Muscle of back (tissue), 11 donors: Measurements from ENCODE around the gene ARFRP1. TPM values are rescaled to one million over a fixed set of nuclear protein-coding genes. Genes with fewer than 3 reads are reported as not detected.
A peak's percentile ranks its signal among the peaks of the same experiment; 100 is the strongest.

Experiments
- DNase-seq, 3 donors: peaks; one replicate each; pipeline versions ENCODE4 v3.0.0 to v3.0.0-alpha.2; 2013
- polyA plus RNA-seq, 10 donors: library from polyadenylated mRNA; unstranded; fragments of 120-200 nt; gene quantifications; one replicate each; pipeline ENCODE4 v1.2.1, GENCODE V29; 2013; ENCODE audit not compliant: insufficient read length in 10 of 10

The ARFRP1 gene
- polyA plus RNA-seq, 10 donors: 20.1 to 28.2 (median 25.6) TPM

DNA sequence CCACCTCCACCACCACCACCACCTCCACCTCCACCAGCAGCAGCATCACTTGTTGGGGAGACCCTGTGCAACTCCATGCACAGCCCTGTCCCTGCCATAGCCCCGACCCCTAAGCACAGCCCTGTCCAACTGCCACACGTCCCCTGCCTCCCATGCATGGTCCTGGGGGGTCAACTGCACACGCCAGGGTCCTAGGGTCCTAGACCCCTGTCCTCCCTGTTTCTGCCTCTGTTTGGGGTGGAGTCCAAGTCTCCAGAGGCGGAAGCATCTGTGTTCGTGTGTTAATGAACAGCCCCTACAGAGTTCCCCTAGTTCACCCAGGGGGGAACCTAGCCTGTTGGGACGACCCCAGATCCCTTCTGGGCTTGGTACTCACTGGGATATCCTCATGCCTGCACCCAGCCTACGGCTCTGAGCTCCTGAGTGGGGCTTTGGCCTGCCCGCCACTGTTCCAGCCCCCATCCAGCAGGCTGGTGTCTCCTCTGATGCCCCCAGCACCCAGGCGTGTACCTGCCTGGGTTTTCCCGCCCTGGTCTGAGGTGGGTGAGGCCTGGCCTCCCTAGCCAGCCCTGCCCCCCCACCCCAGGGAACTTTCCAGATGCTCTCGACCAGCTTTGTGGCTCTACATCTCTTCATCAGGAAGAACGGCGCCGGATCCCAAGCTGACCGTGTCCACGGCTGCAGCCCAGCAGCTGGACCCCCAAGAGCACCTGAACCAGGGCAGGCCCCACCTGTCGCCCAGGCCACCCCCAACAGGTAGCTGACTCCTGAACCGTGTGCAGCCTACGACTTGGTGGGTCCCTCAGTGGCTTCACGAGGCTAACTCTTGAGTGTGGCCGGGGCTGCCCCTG, 13.8 kb downstream of the ARFRP1 start:
- DNase-seq: peak in 1 of 3 donors; percentile 40

DNA sequence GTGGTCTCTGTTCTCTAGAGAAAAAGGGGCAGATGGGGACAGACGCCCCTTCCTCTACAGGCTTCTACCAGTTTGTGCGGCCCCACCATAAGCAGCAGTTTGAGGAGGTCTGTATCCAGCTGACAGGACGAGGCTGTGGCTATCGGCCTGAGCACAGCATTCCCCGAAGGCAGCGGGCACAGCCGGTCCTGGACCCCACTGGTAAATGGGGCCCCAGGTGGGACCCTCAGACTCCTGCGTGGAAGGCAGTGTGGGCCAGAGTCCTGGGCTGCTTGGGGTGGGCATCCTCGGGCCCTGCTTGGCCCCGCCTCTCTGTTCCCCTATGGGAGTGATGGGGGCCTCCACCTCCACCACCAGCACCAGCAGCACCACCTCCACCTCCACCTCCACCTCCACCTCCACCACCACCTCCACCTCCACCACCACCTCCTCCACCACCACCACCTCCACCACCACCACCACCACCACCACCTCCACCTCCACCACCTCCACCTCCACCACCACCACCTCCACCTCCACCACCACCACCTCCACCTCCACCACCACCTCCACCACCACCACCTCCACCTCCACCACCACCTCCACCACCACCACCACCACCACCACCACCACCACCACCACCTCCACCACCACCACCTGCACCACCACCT, 14.6 kb downstream of the ARFRP1 start:
- peak in 1 of 3 donors; percentile 59 for DNase-seq

DNA sequence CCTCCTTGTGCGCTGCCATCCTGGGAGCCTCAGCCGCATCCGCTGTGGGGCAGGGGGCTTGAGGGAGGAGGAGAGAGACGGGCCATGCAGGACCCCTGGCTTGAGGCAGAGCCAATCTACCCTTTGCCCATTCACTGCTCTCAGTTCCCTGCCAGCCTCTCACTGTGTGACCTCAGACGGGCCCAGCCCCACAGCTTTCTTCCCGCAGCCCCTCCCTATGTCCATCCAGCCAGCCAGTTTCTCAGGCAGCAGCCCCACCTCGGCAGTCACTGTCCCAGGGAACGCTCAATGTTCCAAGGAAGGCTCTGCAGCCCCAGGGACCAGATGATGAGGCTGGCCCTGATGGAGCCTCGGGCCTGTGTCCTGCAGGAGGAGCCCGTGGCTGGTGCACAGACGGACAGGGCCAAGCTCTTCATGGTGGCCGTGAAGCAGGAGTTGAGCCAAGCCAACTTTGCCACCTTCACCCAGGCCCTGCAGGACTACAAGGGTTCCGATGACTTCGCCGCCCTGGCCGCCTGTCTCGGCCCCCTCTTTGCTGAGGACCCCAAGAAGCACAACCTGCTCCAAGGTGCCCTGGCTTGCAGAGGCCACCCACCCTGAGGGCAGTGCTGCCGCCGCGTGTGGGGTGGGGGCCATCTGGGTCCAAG, 15.2 kb downstream of the ARFRP1 start:
- DNase-seq: peak in 1 of 3 donors; percentile 63

DNA sequence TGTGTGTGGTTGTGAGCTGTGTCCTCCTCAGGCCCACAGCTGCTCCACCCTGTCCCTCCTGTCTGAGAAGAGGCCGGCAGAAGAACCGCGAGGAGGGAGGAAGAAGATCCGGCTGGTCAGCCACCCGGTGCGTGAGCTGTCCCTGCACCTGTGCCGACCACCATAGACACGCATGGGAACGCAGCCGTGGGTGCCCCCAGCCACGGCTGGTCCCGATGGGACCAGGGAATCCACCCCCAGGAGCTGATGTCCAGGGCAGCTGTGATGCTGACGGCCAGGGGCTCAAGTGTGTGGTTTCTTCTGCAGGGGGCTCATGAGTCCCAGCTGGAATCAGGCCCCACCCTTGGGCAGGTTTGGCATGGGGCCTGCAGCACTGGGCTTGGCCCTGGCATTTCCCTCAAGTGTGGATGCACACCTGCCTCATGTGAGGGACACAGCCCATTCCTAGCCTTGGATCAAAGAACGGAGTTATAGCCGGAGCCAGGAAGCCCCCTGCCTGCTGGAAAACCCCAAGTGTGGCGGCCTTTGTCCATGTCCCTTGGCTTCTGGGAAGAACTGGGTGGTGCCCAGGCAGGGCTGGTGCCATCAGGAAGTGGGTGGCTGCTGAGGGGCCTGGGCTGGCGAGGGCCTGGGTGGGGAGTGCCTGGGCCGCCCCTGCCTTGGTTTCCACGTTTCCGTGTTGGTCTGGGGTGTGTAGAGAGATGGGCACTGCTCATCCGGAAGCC, 15.9 kb downstream of the ARFRP1 start:
- DNase-seq: peak in 1 of 3 donors; percentile 37

DNA sequence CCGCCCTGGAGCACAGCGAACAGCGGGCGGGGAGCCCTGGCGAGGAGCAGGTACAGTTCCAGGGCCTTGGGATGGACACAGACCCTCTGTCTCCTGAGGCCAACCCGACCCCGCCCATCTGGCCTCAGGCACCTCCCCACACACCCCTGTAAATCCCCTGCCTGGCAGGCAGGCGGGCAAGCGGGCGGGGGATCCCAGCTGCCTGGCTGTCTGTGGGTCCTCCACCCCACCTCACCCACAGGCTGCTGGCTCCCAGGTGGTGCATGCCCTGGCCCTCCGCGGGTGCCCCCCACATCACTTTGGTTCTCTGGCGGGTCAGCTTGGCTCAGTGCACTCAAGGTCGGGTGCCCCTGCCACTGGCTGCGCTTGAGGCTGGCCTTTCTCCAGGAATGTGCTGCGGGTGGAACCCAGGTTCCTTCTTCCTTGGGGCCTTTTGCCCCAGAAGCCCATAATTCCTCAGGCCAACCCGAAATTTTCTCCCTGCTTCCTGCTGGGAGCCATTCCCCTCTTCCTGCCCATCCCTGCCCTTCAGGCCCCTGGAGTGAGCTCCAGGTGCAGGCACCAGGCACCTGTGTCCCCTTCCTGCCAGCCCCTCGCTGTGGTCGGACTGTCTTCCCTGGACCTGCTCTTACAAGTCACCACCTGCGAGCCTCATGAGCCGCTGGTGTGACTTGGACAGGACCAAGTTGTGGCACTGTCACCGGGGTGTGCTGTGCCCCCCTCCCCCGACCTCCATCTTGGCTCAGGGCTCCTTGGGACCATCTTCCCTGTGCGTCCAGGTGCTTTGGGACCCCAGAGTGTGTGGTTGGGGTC, 16.7 kb downstream of the ARFRP1 start:
- peak in 1 of 3 donors; percentile 32 for DNase-seq

DNA sequence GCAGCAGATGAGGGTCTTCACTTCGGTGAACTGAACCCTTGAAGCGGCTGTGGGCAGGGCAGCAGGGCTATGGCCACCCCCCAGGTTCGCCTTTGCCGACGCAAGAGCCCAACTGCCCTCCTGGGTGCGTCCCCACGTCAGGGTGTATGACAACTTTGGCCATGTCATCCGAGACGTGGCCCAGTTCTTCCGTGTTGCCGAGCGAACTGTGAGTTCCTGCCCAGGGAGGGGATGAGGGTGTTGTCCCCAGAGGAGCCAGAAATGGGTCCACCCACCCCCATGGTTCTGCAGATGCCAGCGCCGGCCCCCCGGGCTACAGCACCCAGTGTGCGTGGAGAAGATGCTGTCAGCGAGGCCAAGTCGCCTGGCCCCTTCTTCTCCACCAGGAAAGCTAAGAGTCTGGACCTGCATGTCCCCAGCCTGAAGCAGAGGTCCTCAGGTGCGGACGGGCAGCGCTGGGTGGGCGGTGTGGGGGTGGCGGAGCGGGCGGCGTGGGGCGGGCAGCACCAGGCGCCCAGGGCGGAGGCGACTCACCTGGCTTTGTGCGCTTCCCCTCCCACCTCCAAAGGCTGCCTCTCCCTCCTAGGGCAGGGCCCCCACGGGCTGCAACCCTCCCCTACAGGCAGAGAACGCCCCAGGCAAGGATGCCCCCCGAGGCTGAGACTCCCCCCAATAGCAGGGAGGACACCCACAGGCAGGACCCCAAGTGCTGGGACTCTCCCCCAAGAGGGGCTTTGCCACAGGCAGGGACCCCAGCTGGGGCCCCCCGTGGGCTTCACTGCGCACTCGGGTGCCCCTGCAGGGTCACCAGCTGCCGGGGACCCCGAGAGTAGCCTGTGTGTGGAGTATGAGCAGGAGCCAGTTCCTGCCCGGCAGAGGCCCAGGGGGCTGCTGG, 17.5 kb downstream of the ARFRP1 start:
- no peak for DNase-seq

DNA sequence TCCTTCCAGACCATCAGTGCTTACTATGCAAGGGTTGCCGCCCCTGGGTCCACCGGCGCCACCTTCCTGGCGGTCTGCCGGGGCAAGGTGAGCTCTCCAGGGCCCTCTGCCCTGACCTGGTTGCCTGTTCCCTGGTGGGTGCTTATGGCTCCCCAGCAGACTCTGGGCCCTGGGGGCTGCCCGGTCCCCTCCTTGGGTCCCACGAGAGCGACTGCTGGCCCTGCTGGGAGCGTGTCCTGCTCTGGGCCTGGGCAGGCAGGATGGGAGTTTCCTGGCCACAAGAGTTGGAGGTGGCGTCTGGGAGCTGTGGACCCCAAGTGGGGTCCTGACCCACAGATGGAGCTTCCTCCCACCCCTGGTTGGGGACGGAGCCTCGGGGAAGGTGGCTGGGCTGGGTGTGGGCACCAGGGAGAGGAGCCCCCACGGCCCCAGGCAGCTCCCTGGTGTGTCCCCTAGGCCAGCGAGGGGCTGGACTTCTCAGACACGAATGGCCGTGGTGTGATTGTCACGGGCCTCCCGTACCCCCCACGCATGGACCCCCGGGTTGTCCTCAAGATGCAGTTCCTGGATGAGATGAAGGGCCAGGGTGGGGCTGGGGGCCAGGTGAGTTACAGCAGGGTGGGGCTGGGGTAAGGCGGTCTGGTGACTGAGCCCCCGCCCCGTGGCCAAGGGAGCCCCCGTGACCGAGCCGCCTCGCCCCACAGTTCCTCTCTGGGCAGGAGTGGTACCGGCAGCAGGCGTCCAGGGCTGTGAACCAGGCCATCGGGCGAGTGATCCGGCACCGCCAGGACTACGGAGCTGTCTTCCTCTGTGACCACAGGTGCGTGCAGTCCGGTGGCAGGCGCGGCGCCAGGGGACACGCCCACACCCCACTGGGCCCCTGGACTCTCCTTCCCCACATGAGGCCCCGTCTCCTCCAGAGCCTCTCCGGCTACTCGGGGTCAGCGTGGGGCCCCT, 18.5 kb downstream of the ARFRP1 start:
- DNase-seq: no peak

DNA sequence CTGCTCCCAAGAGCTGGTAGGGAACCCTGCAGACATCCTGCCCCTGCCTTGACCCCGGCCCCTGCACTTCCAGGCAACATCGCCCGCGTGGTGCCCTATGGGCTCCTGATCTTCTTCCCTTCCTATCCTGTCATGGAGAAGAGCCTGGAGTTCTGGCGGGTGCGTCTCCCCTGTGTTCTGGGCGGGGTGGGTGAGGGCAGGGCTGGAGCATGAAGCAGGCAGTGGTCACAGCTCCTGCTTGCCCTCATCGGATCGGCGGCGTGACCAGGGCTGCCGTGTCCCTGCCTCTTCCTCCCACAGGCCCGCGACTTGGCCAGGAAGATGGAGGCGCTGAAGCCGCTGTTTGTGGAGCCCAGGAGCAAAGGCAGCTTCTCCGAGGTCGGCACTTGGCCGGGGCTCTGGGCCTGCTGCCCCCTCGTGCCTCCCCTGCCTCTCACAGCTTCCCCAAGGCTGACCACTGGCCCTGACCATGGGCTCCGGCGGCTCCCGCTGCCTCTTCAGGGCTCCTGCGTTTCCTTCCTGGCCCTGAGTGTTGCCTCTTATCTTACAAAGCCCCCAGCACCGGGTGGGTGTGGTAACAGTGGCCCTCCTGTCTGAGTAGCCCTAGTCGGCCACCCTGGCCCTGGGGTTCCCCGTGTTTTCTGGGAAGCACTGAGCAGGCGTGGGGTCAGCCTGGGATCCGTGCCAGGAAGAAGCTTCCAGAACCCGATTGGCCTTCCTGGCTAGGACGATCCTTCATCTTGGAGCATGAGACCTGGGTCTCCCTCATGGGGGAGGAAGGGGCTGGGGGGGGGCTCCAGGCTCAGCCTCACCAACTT, 19.3 kb downstream of the ARFRP1 start:
- no peak for DNase-seq

DNA sequence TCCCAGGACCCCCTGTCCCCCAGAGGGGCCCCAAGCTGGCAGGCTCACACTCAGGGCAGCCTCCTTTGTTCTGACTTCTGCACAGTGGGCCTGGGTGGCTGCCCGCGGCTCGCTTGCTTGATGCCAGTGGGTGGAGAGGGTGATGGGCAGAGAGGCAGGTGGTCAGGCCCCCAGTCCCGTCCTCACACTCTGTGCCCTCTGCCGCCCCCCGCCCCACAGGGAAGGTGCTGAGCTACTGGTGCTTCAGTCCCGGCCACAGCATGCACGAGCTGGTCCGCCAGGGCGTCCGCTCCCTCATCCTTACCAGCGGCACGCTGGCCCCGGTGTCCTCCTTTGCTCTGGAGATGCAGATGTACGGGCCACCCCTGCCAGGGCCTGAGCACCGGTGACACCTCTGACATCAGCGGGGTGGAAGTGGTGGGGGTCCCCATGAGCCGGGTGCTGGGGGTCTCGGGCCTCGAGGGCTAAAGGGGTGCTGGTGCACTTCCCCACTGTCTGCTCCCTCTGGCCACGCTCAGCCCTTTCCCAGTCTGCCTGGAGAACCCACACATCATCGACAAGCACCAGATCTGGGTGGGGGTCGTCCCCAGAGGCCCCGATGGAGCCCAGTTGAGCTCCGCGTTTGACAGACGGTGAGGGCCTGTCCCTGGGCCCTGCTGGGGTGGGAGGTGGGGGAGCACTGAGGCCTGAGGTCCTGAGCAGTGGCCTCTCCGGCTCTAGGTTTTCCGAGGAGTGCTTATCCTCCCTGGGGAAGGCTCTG, 20.2 kb downstream of the ARFRP1 start:
- DNase-seq: no peak

DNA sequence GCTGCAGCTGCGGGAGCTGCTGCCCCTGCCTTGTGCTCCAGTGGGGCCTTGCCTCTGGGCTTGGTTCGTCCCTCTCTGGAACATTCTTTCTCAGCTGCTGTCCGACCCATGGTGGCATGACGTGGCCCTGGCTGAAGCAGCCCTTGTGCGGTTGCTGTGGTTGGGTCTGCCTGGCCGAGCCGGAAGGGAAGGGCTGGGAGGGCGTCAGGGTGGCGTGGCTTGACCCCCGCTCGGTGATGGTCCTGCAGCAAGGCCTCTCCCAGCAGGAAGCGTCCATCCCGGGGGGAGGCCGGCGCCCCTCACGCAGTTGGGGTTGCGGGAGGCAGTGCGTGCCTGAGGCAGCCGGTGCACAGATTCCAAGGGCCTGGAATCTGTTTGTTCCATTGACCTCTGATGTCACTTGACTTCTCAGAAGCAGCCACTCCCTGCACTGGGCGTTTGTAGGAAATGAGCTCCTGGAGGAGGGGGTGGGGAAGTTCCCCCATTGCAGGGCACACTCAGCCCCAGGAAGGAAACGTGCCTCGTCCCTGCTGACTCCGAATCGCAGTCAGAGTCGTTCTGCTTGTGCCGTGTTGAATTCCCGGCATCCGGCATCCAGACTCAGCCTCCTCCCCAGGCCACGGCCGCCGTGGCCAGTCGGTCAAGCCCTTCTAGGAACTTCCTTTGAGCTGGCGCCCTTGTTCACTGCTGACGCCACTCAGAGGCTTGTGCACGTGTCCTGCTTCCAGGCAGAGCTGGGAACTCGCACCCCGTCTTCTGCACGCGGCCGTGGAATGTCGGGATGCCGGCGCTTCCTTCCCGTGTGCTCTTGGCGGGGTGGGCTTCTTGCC, 21.1 kb downstream of the ARFRP1 start:
- DNase-seq: peak; percentile 50 to 85 (median 76)

DNA sequence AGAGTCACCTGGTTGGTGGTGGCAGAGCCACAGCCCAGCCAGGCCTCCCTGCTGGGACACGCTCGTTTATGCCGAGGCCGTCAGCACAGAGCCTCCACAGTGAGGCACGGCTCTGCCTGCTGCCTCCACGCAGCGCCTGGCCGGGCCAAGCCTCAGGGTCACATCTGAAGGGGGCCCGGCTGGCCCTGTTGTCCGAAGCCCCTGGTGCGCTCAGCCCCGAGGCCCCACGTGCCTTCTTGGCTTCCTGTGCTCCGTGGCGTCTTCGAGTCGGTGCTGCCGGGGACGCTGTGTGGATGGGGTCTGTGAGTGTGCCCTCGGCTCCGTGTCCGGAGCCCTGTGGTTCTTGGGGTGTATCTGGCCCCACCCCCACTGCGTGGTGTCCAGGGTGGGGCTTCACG, 21.7 kb downstream of the ARFRP1 start:
- DNase-seq: no peak

DNA sequence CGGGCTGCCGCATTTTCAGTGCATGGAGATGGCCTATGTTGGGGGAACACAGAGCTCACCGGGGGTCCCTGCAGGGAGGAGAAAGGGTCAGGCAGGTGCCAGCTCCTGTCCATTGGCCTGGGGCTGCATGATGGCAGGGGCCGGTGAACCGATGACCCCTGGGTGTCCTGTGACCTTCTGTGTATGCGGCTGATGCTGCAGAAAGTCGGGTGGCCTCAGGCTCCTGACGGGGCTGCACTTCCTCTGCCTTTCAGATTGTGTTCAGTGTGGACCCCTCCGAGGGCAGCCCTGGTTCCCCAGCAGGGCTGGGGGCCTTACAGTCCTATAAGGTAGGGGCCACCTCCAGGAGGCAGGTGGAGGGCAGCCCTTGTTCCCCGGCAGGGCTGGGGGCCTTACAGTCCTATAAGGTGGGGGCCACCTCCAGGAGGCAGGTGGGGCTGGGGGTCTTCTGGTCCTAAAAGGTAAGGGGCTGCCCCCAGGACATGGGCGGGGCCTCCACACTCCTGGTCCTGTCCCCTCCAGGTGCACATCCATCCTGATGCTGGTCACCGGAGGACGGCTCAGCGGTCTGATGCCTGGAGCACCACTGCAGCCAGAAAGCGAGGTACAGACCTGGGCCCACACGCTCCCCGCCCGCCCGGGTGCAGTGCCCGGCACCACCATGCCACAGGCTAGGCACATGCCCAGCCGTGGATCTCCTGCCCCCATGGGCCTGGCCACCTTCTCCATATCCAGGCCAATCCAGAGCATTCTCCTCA, 22.3 kb downstream of the ARFRP1 start:
- no peak for DNase-seq

DNA sequence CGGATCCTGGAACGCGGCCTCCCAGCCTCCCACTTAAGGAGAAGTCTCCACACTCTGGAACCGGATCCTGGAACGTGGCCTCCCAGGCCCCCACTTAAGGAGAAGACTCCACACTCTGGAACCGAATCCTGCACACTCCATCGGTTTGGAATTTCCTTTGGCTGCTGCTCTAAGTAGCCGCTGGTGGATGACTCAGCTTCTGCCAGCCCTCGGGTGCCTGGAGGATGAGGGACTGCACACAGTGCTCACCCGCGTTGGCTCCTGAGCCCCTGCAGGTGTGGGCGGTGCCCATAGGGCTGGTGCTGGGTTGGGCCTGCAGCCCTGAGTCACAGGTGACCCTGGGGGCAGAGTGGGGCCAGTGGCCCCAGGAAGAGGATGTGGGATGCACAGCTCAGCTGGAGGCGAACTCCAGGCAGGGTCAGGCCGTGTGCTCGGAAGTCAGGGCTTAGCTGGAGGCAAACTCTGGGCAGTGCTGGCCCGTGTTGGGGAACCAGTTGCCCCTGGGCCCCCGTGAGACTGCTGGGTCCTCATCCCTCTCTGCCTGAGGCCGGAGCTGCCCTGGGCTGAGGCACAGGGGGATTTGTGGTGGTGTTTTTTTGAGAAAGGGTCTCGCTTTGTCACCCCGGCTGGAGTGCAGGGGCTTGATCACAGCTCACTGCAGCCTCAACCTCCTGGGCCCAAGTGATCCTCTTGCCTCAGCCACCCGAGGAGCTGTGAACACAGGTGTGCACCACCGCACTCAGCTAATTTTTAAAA, 25.2 kb downstream of the ARFRP1 start:
- DNase-seq: peak in 2 of 3 donors; percentile 31 to 91

DNA sequence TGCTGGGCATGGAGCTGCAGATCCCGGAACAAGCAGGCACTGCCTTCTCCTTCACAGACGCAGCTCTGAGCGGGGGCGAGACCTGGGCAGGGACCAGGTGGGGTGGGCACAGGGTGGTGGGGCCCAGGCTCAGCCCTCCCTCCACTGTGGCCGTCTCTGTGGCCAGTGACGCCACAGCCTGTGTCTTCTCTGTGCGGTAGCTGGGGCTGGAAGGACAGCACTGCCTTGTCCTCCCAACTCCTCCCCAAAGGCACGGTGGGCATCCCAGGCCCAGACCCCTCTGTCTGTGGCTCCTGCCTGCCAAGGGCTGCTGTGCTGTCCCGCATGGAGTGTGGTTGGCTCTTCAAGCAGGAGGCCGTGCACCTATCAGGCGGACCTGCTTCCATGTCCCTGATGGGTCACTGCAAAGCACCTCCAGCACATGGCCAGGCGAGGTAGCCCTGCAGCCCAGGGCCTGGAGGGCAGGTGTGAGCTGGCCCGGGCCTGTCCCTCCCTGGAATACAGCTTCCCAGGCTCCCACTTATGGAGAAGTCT, 26.1 kb downstream of the ARFRP1 start:
- no peak for DNase-seq
